GM18858 (cell line): ENCODE measurements around the gene PDLIM7.

Experiments
- ATAC-seq: cut with Tn5 transposase; IDR thresholded peaks from one replicate; pipeline ENCODE4 v1.9.1; 2021; ENCODE audit not compliant: unreplicated experiment

Gene PDLIM7

GRCh38 chr5:177475563-177476427 is 21.6 kb downstream of the PDLIM7 start:
- no peak for ATAC-seq

- ATAC-seq = no peak
Measured at GRCh38 chr5:177474846-177475562, 22.4 kb downstream of the PDLIM7 start.

- ATAC-seq = no peak
Measured at GRCh38 chr5:177474002-177474476, 23.4 kb downstream of the PDLIM7 start.

- no peak for ATAC-seq
Measured at GRCh38 chr5:177473443-177474001, 23.9 kb downstream of the PDLIM7 start, which contains the start of gene DBN1. Gene DBN1 (minus strand): TSS chr5:177473634. CDS start chr5:177473521, 113 bp downstream.

GRCh38 chr5:177472460-177473442 is 24.7 kb downstream of the PDLIM7 start:
- no peak for ATAC-seq

- no peak for ATAC-seq
Measured at GRCh38 chr5:177471610-177472356, 25.6 kb downstream of the PDLIM7 start.

- no peak for ATAC-seq
Measured at GRCh38 chr5:177470759-177471536, 26.5 kb downstream of the PDLIM7 start.

- ATAC-seq = no peak
Measured at GRCh38 chr5:177469750-177470525, 27.5 kb downstream of the PDLIM7 start.

- ATAC-seq = no peak
Measured at GRCh38 chr5:177468685-177469628, 28.4 kb downstream of the PDLIM7 start.

GRCh38 chr5:177468329-177468684 is 29.1 kb downstream of the PDLIM7 start:
- no peak for ATAC-seq

- ATAC-seq = no peak
Measured at GRCh38 chr5:177467436-177467835, 30.0 kb downstream of the PDLIM7 start.

- ATAC-seq = no peak
Measured at GRCh38 chr5:177466861-177467260, 30.5 kb downstream of the PDLIM7 start.

- ATAC-seq = no peak
Measured at GRCh38 chr5:177465044-177465443, 32.4 kb downstream of the PDLIM7 start.

GRCh38 chr5:177462021-177462670 is 35.3 kb downstream of the PDLIM7 start:
- ATAC-seq = no peak

GRCh38 chr5:177459819-177460628 is 37.4 kb downstream of the PDLIM7 start:
- ATAC-seq = no peak

- ATAC-seq = no peak
Measured at GRCh38 chr5:177459357-177459756, 38.0 kb downstream of the PDLIM7 start.
